K562 (cell line): ENCODE results near the gene B9D2. TPM values are rescaled to one million over a fixed set of nuclear protein-coding genes. Genes with fewer than 3 reads are reported as not detected.

Source experiments
- ATAC-seq: fragments of 200-7000 bp; cut with Tn5 transposase; 3 replicates; pipeline ENCODE4 v1.9.1; 2020; ENCODE audit warnings: moderate library complexity
- BruUV-seq: library from RNA; stranded (reverse); fragments of 400-500 nt; replicated peaks from 2 replicates; lab custom pipeline; 2021; lab: Mats Ljungman, UMichigan
- CTCF ChIA-PET: fragments of 300-600 bp; formaldehyde crosslinking; extraction: SDS; loops from one replicate; lab custom pipeline; 2021; ENCODE audit warnings: low intra/inter-chr PET ratio; lab: Yijun Ruan, JAX
- POLR2A ChIA-PET: fragments of 300-600, 350-650 bp; sonication (Branson Sonifier 250); formaldehyde crosslinking; extraction: SDS; loops from one replicate; lab custom pipeline; 2021; ENCODE audit warnings: antibody characterized with exemption, inconsistent platforms; lab: Yijun Ruan, JAX
- DNase-seq, 4 experiments: peaks; one replicate each; pipeline versions ENCODE4 v3.0.0 to v3.0.0-alpha.2; 2011 to 2018; ENCODE audit warnings: low spot score in 3 of 4, mixed read lengths in 3 of 4; ENCODE audit errors: extremely low read depth in 1 of 4
- FAIRE-seq: peaks from 2 replicates; lab custom pipeline; 2011; peaks lifted over from hg19 to GRCh38; lab: Jason Lieb, UNC
- H2AFZ ChIP-seq: 2 replicates; pipeline ENCODE4 v1.6.0; 2011; ENCODE audit warnings: low read depth, low read length, control low read depth, inconsistent platforms
- H3K27ac ChIP-seq: fragments of 200-600 bp; 3 replicates; pipeline ENCODE4 v1.8.0; 2011; ENCODE audit warnings: low read depth, mild to moderate bottlenecking, control low read depth, inconsistent platforms, low read length, moderate library complexity, mixed read lengths; ENCODE audit errors: extremely low read depth
- H3K27me3 ChIP-seq, 2 experiments: fragments of 300-600 bp in 1 of 2; 2 replicates in 1 of 2; 3 replicates in 1 of 2; pipeline versions ENCODE4 v1.6.0 to v1.8.0; 2011; ENCODE audit warnings: inconsistent platforms in 2 of 2, low read length in 2 of 2, mild to moderate bottlenecking in 1 of 2, mixed read lengths in 1 of 2, moderate library complexity in 1 of 2; ENCODE audit not compliant: control insufficient read depth in 2 of 2, insufficient read depth in 2 of 2
- H3K36me3 ChIP-seq: fragments of 300-600 bp; 3 replicates; pipeline ENCODE4 v1.8.0; 2011; ENCODE audit warnings: mild to moderate bottlenecking, low read length, inconsistent platforms; ENCODE audit not compliant: control insufficient read depth, insufficient read depth
- H3K4me1 ChIP-seq, 2 experiments: fragments of 200-600 bp in 1 of 2; replicated peaks in 1 of 2; 2 replicates in 1 of 2; 3 replicates in 1 of 2; pipeline versions ENCODE4 v1.5.1 to v1.8.0; 2011; ENCODE audit warnings: inconsistent platforms in 2 of 2, low read length in 2 of 2, mild to moderate bottlenecking in 1 of 2, mixed read lengths in 1 of 2, moderate library complexity in 1 of 2; ENCODE audit not compliant: control insufficient read depth in 2 of 2, insufficient read depth in 2 of 2
- H3K4me2 ChIP-seq: 2 replicates; pipeline ENCODE4 v1.6.1; 2011; ENCODE audit warnings: low read length, control low read depth, inconsistent platforms, mixed read lengths; ENCODE audit not compliant: insufficient read depth
- H3K4me3 ChIP-seq: fragments of 200-600 bp; sonication (generic), shearing (Covaris generic); 2 replicates; pipeline ENCODE4 v1.5.1; 2016; ENCODE audit warnings: control low read depth, inconsistent platforms
- H3K79me2 ChIP-seq: fragments of 200-600 bp; 3 replicates; pipeline ENCODE4 v1.8.0; 2011; ENCODE audit warnings: low read length, inconsistent platforms; ENCODE audit not compliant: control insufficient read depth, insufficient read depth
- H3K9ac ChIP-seq, 2 experiments: 2 replicates each; pipeline versions ENCODE4 v1.6.0 to v1.6.1; 2011; ENCODE audit warnings: low read depth in 2 of 2, low read length in 2 of 2, control low read depth in 1 of 2, inconsistent platforms in 1 of 2, mild to moderate bottlenecking in 1 of 2, mixed read lengths in 1 of 2; ENCODE audit not compliant: insufficient read depth in 1 of 2
- H3K9me1 ChIP-seq: one replicate; pipeline ENCODE4 v1.6.0; 2011; ENCODE audit warnings: inconsistent platforms, mild to moderate bottlenecking, low read length, moderate library complexity; ENCODE audit not compliant: control insufficient read depth, insufficient read depth
- H3K9me3 ChIP-seq: replicated peaks from 2 replicates; pipeline ENCODE4 v1.5.1; 2011; ENCODE audit warnings: low read depth, low read length, inconsistent platforms; ENCODE audit not compliant: control insufficient read depth, insufficient read depth
- H4K20me1 ChIP-seq: replicated peaks from 2 replicates; pipeline ENCODE4 v1.6.1; 2011; ENCODE audit warnings: low read length, inconsistent platforms, mixed read lengths; ENCODE audit not compliant: control insufficient read depth, insufficient read depth
- C11orf30 ChIP-seq: fragments of 450-650 bp; IDR thresholded peaks from 2 replicates; pipeline ENCODE4 v1.6.1; 2016; ENCODE audit warnings: low read depth, mild to moderate bottlenecking
- ELF4 ChIP-seq: fragments of 450-650 bp; formaldehyde crosslinking; IDR thresholded peaks from 2 replicates; pipeline ENCODE4 v1.4.0; 2022; ENCODE audit warnings: missing genetic modification characterization
- GABPB1 ChIP-seq: sonication (generic); formaldehyde crosslinking; IDR thresholded peaks from 2 replicates; pipeline ENCODE4 v1.8.0; 2022; ENCODE audit warnings: mild to moderate bottlenecking, missing genetic modification reagents
- MCM3 ChIP-seq: fragments of 450-650 bp; IDR thresholded peaks from 2 replicates; pipeline ENCODE4 v1.6.1; 2016
- NCOR1 ChIP-seq: fragments of 450-650 bp; IDR thresholded peaks from 2 replicates; pipeline ENCODE4 v1.6.1; 2016; ENCODE audit warnings: mild to moderate bottlenecking, moderate library complexity
- POLR2A ChIP-seq: fragments of 450-650 bp; conservative IDR thresholded peaks from 2 replicates; pipeline ENCODE4 v1.6.1; 2016
- POLR2AphosphoS2 ChIP-seq: IDR thresholded peaks from 2 replicates; pipeline ENCODE4 v1.6.1; 2012; ENCODE audit warnings: low read length, improper control_type of control experiment
- RCOR1 ChIP-seq, 2 experiments: IDR thresholded peaks; 2 replicates each; pipeline ENCODE4 v1.6.1; 2012; ENCODE audit warnings: low read depth in 2 of 2, low read length in 2 of 2, borderline replicate concordance in 1 of 2, improper control_type of control experiment in 1 of 2
- ZBTB17 ChIP-seq: fragments of 450-650 bp; formaldehyde crosslinking; IDR thresholded peaks from 2 replicates; pipeline ENCODE4 v1.4.0; 2020; ENCODE audit warnings: mild to moderate bottlenecking
- ZFX ChIP-seq: sonication (generic); formaldehyde crosslinking; IDR thresholded peaks from 2 replicates; pipeline ENCODE4 v1.8.0; 2022; ENCODE audit warnings: mild to moderate bottlenecking, missing genetic modification reagents, moderate library complexity
- ZNF24 ChIP-seq: fragments of 450-650 bp; IDR thresholded peaks from 2 replicates; pipeline ENCODE4 v1.6.1; 2016
- WGBS: fragments of 100-300 bp; shearing (Covaris generic); methylation state at CpG from one replicate; pipeline ENCODE4 v1.1.6; 2016; ENCODE audit warnings: low coverage, mixed read lengths; ENCODE audit not compliant: insufficient coverage; ENCODE audit errors: missing lambda C conversion rate; 5-methylcytosine and 5-hydroxymethylcytosine counted together
- in situ Hi-C: fragments of 300-500 bp; cut with MboI; formaldehyde crosslinking; loops from 4 replicates; pipeline ENCODE4 v1.15.0; 2018; ENCODE audit warnings: inconsistent platforms, mixed read lengths
- intact Hi-C: fragments of 100-400 bp; cut with micrococcal nuclease; formaldehyde crosslinking; loops from 2 replicates; pipeline ENCODE4 v1.14.2; 2022
- polyA plus RNA-seq, 8 experiments: library from polyadenylated mRNA; depleted of rRNA in 4 of 8; stranded (reverse) in 5 of 8; unstranded in 3 of 8; fragments of >200 nt; fragmentation: Nextera tagmentation in 2 of 8; fragmentation: Illumina TruSeq in 1 of 8; extraction: Ambion mirVana in 2 of 8; extraction: Trizol in 1 of 8; gene quantifications; 2 replicates each; pipeline versions ENCODE4 v1.2.1 to v1.2.3, GENCODE V29; 2011 to 2014; ENCODE audit warnings: inconsistent platforms in 1 of 8, missing spikeins in 1 of 8
- total RNA-seq, 7 experiments: library from RNA; depleted of rRNA in 6 of 7; stranded (reverse); fragments of >200 nt in 6 of 7; fragmentation: Illumina TruSeq in 2 of 7; extraction: Trizol in 2 of 7; gene quantifications; 2 replicates each; pipeline versions ENCODE4 v1.2.1 to v1.2.3, GENCODE V29; 2011 to 2021; ENCODE audit warnings: low replicate concordance in 1 of 7
- TF ChIP-seq, protein P1 (sequence below): fragments of 450-650 bp; formaldehyde crosslinking; IDR thresholded peaks from 2 replicates; pipeline ENCODE4 v1.4.0; 2022; ENCODE audit warnings: missing genetic modification characterization
- TF ChIP-seq, protein P2 (sequence below): fragments of 450-650 bp; formaldehyde crosslinking; IDR thresholded peaks from 2 replicates; pipeline ENCODE4 v1.4.0; 2022; ENCODE audit warnings: mild to moderate bottlenecking, moderate library complexity
- TF ChIP-seq, protein P3 (sequence below): fragments of 450-650 bp; formaldehyde crosslinking; conservative IDR thresholded peaks from 2 replicates; pipeline ENCODE4 v1.4.0; 2022; ENCODE audit warnings: mild to moderate bottlenecking, missing genetic modification characterization

B9D2 gene
- total and polyA plus RNA-seq, 9 of the 15 experiments (the other 6 are each of a cell fraction or from before 2014, with no cell fraction given) = 0.83 to 6.9 (median 2.8) TPM

DNA sequence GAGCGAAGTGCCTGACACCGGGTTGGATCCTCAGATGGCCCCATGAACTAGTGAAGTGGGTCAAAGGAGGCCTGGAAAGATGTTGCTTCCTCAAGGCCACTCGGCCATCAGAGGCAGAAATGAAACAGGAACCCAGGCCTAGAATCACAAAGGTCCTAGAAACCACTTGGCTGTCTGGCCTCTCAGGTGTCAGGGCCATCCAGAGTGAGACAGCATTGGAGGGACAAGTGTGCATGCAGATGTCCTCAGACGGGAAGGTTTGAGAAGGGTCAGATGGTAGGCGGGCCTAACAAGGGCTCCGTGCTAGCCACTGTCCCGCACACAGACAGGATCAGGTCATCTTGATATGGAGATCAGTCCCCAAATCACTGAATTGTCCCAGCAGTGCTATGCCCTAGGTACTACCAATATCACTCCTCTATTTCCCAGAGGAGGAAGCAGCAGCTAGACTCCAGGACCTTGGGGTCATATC is 39.7 kb downstream of the B9D2 start:
- H3K27ac ChIP-seq = peak overlapping the region; percentile 95

More for the DNA sequence above, 39.7 kb downstream of the B9D2 start:
- peak overlapping the region; percentile 73 to 92 for H3K9ac ChIP-seq
- WGBS = 32% methylated on average over 7 of the region's 7 CpGs
- H3K36me3 ChIP-seq = peaks cover 80% of the 10 kb centered on the region
- in situ Hi-C loops = loop anchor here (25.0 kb wide), 1 partner anchor 238 kb away; no protein-coding TSS in a partner anchor
- peaks cover 65 to 75% of the 10 kb centered on the region in 2 experiments for H3K4me1 ChIP-seq
- ChIA-PET CTCF (no interaction called here), POLR2A (interaction anchor here (0.6 to 1.3 kb wide), 5 partner anchors 14 to 429 kb away, joined by 3 to 6 read pairs (median 4); partner anchors contain the start of gene CCDC97)
- peaks cover 9% of the 10 kb centered on the region for H3K9me1 ChIP-seq
- TSS peak; percentile 43 for BruUV-seq
- intact Hi-C loops = loop anchor here (5.0 to 10.0 kb wide), 2 partner anchors 113 to 241 kb away; partner anchors contain the start of gene DMAC2
- H3K4me3 ChIP-seq = no peak overlapping the region
- H3K79me2 ChIP-seq = peaks cover 50% of the 10 kb centered on the region
- TF ChIP-seq ZFX (CRISPR knock-in tag) (no peak), POLR2A (peak; percentile 6; the same call in 1 of the 2 replicates), POLR2AphosphoS2 (0 out of 2 replicates have a peak, but pooled peaks have one; percentile 68), NCOR1 (no peak), C11orf30 (no peak), MCM3 (no peak), GABPB1 (CRISPR knock-in tag) (no peak), RCOR1 (IDR thresholded peaks at IDR 0.05; ENCODE audit: borderline replicate concordance in 1 of 2, low read depth in 2 of 2, low read length in 2 of 2) (peak in 1 of 2 experiments; percentile 40; a peak in 1 of 4 replicates), ZNF24 (peak; percentile 70), ZBTB17 (CRISPR knock-in tag) (0 out of 2 replicates have a peak, but pooled peaks have one; percentile 5), ELF4 (0 out of 2 replicates have a peak, but pooled peaks have one; percentile 21)
- TF ChIP-seq, protein P1, sequence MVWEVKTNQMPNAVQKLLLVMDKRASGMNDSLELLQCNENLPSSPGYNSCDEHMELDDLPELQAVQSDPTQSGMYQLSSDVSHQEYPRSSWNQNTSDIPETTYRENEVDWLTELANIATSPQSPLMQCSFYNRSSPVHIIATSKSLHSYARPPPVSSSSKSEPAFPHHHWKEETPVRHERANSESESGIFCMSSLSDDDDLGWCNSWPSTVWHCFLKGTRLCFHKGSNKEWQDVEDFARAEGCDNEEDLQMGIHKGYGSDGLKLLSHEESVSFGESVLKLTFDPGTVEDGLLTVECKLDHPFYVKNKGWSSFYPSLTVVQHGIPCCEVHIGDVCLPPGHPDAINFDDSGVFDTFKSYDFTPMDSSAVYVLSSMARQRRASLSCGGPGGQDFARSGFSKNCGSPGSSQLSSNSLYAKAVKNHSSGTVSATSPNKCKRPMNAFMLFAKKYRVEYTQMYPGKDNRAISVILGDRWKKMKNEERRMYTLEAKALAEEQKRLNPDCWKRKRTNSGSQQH (CRISPR knock-in tag) = 0 out of 2 replicates have a peak, but pooled peaks have one; percentile 36
- TF ChIP-seq, protein P2, sequence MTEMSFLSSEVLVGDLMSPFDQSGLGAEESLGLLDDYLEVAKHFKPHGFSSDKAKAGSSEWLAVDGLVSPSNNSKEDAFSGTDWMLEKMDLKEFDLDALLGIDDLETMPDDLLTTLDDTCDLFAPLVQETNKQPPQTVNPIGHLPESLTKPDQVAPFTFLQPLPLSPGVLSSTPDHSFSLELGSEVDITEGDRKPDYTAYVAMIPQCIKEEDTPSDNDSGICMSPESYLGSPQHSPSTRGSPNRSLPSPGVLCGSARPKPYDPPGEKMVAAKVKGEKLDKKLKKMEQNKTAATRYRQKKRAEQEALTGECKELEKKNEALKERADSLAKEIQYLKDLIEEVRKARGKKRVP = 0 out of 2 replicates have a peak, but pooled peaks have one; percentile 11
- TF ChIP-seq, protein P3, sequence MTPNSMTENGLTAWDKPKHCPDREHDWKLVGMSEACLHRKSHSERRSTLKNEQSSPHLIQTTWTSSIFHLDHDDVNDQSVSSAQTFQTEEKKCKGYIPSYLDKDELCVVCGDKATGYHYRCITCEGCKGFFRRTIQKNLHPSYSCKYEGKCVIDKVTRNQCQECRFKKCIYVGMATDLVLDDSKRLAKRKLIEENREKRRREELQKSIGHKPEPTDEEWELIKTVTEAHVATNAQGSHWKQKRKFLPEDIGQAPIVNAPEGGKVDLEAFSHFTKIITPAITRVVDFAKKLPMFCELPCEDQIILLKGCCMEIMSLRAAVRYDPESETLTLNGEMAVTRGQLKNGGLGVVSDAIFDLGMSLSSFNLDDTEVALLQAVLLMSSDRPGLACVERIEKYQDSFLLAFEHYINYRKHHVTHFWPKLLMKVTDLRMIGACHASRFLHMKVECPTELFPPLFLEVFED = no peak
- no peaks in the 10 kb centered on the region for H3K9me3 ChIP-seq
- H3K4me2 ChIP-seq = peak overlapping the region; percentile 74
- peak; percentile 91 for FAIRE-seq
- no peaks in the 10 kb centered on the region for H3K27me3 ChIP-seq
- ATAC-seq = peak; percentile 10
- DNase-seq = peak in 1 of 4 experiments; percentile 59
- H4K20me1 ChIP-seq = peaks cover 7% of the 10 kb centered on the region; the same call in 1 of the 2 replicates
- no peak overlapping the region for H2AFZ ChIP-seq
